HG03039 (cell line): ENCODE measurements around the gene SLC17A7.

Experiments used
- ATAC-seq: cut with Tn5 transposase; IDR thresholded peaks from one replicate; pipeline ENCODE4 v1.9.1; 2021; ENCODE audit warnings: mild to moderate bottlenecking, moderate library complexity; ENCODE audit not compliant: unreplicated experiment

SLC17A7 gene

DNA sequence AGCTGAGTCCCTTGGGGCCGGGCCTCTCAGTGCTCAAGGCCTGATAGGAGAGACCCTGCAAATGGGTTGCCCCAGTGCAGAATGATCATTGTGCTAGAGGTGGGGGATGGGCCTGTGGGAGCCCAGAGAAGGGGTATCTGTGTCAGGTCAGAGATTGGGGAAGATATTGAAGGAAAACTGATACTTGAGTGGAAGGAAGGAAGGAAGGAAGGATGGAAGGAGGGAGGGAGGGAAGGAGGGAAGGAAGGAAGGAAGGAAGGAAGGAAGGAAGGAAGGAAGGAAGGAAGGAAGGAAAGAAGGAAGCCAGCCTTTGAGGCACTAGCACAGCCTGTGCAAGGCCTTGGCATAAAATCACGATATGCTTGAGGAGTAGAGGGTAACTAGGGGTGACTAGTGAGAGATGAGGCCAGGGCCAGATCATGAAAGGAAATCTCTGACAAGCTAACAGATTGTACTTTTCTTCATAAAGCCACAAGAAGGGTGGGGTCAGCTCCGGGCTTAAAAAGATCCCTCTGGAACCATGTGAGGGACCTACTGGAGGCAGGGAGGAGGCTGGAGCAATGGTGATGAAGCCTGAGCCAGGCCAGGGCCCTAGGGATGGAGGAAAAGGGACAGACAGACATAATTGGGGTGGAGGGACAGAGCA lies 29.5 kb downstream of the SLC17A7 start:
- no peak for ATAC-seq

DNA sequence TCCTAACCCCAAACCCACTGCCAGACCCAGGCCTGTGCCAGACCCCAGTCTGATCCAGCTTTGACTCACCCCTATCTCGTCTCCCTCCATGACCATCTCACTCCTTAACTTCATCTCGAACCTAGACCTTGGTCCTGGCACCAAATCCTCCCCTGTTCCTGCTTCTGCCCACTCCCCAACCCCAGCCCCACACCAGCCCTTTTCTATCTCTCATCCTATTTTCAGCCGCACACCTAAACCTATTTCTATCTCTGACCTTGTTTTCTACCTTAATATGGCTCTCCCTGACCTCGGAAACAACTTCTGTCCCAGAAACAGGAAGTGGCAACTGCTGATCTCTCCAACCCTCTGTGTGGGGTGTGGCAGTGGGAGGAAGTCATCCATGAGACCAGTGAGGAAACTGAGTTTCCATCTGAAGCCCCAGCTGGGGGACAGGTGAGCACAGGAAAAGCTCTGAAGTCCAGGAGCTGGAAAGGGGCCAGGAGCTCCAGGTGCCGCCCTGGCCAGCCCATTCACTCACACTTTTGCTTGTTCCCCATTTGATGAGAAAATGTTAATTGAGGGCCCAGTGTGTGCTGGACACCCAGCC lies 31.8 kb downstream of the SLC17A7 start:
- no peak for ATAC-seq

DNA sequence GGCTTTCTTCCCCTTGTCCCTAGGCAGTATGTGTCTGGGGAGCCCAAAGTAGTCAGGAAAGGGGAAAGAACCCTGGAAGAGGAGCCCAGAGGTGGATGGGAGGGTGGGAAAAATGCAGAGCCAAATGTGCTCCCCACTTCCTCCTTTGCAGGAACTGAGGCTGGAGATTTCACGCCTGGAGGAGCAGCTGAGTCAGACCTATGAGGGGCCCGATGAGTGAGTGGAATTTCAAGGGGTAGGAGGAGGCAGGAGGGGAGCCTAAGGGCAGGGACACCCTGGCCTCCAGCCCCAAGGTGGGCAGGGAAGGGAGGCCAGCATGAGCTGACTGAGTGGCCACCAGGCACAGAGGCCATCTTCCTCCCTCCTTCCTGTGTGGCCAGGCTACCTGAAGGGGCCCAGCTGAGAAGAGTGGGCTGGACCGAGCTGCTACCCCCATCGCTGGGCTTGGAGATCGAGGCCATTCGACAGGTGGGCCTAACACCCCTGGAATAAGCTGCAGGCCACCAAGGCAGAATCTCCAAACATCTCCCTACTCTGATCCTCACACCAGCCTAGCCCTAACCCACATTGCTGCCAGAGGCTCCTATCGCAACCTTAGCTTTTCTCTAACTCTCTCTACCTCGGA lies 32.4 kb downstream of the SLC17A7 start:
- no peak for ATAC-seq

DNA sequence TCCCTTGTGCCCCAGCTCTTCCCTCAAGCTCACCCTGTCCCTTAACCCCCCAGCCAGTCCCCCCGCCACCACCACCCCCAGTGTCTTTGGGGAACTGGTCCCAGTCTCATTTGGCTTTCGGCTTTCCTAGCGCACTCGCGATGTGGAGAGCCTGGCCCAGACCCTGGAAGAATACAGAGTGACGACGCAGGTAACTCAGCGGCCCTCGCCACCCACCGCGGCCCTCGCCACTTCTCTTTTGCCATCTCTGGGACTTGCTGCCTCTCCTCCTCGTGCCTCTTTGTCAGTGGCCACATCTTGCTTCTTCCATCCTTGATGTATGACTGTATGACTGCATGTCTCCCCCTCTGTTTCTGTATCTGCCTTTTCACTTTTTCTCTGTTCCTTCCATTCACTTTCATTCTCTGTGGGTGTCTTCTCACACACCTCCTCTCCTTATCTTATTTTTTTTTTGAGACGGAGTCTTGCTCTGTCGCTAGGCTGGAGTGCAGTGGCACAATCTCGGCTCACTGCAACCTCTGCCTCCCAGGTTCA lies 33.8 kb downstream of the SLC17A7 start:
- ATAC-seq = no peak

DNA sequence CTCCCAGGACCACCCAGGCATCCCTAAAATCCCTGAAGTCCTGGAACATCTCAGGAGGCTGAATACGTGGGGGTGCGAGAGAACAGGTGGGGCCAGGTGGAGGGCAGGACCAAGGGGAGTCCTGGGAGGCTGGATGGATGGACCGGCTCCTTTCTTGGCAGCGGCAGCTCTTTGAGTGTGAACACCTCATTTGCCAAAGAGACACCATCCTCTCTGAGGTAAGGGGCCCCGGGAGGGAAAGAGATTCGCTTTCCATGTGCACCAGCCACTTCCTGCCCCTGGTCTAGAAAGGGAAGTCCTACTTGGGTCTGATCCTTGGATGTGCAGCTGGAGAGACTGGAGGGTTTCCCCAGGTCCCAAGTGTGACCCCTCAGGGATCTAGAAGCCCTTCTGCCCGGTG lies 34.2 kb downstream of the SLC17A7 start:
- ATAC-seq = no peak

DNA sequence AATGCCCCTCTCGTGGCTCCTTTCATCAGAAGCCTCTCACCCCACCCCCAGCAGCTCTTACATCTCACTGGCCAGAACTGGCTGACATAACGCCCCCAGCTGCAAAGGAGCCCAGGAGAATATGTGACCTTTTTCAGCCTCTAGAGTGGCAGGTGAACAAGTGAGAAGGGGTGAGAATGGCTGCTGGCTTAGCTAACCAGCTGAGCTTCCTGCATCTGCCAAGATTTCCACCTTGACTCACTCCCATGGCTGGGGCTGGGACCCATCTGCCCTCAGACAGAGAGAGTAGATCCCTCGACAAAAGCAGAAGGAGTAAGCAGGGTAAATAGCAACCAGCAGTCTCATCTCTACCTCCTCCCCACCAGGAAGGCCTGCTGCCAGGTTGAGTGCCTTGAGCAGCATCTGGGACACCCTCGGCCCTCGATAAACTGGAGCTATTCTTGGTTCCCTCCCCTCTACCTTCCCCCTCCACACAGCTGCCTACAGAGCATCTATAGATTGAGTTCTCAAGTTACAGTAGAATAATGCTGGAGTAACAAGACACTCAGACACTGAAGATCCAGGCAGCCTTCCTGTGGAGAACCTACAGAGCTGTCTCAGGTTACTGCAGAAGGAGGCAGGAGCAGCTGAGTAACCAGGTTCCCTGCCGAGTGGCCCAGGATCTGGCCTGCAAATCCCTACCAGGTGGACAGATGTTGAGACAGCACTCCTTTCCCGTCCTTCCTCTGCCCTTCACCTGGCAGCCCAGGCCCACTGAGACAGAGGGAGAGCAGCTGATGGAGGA lies 37.7 kb downstream of the SLC17A7 start:
- ATAC-seq = no peak

DNA sequence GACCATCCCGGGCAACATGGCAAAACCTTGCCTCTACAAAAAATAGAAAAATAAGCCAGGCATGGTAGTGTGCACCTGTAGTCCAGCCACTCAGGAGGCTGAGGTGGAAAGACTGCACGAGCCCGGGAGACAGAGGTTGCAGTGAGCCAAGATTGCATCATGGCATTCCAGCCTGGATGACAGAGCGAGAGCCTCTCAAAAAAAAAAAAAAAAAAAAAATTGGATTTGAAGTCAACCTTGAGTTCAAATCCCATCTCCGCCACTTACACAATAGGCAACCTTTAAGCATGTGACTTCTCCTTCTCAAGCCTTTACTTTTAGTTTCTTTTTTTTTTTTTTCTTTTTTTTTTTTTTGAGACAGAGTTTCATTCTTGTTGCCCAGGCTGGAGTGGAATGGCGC lies 41.3 kb downstream of the SLC17A7 start:
- ATAC-seq = no peak

DNA sequence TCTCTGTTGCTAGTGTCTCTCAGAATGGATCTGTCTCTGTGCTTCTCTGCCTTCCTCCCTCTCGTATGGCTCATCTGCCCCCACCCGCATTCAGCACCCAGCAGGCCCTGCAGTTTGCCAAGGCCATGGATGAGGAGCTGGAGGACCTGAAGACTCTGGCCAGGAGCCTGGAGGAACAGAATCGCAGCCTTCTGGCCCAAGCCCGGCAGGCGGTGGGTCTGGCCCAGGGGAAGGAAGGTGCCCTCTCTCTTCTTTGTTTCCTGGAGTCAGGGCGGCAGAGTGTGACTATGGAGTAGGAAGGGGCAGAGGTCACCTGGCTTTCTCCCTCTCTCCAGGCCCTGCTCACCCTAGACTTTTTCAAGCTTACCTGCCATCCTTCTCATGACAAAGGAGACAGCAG lies 42.4 kb downstream of the SLC17A7 start:
- no peak for ATAC-seq

DNA sequence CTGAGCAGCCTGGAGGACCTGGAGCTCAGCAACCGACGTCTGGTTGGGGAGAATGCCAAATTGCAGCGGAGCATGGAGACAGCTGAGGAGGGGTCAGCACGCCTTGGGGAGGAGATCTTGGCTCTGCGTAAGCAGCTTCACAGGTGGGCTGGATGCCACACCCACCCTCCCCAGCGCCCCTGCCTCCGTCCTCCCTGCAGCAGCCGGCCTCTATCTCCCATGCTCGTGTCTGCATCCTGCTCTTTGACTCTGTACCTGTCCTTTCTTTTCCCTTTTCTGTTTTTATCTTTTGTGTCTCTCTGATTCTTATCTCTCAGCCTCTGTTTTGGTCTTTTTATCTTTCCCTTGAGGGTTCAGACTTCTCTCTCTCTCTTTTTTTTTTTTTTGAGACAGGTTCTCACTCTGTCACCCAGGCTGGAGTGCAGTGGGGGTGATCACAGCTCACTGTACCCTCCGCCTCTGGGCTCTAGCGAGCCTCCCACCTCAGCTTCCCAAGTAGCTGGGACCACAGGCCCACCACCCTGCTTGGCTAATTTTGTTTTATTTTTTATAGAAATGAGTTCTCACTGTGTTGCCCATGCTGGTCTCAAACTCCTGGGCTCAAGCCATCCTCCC lies 43.2 kb downstream of the SLC17A7 start:
- ATAC-seq = no peak

DNA sequence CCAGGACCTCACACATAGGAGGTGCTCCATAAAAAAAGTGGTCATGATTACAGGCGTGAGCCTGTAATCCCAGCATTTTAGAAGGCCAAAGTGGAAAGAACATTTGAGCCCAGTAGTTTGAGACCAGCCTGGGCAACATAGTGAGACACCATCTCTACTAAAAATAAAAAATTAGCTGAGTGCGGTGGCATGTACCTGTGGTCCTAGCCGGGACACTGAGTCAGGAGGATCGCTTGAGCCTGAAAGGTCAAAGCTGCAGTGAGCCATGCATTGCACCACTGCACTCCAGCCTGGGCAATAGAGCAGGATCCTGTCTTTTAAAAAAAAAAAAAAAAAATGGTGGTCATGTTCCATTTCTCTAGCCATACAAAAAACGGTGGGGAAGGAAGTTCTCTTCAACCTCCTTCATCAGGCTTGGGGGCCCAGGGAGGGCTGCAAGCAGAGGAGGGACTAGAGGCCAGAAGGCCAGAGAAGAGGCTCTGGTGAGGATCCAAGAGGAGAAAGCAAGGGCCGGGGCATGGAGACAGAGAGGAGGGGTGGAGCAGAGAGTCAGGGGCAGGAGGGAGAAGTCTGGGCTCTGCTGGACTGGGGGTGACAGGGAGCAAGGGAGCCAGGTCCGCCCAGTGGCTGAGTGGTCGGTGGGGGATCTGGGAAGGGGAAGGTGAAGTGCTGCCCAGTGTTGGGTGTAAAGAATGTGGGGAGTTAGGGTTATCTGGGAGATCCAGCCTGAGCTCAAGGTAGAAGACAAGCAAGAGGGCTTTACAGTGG lies 44.4 kb downstream of the SLC17A7 start:
- no peak for ATAC-seq

DNA sequence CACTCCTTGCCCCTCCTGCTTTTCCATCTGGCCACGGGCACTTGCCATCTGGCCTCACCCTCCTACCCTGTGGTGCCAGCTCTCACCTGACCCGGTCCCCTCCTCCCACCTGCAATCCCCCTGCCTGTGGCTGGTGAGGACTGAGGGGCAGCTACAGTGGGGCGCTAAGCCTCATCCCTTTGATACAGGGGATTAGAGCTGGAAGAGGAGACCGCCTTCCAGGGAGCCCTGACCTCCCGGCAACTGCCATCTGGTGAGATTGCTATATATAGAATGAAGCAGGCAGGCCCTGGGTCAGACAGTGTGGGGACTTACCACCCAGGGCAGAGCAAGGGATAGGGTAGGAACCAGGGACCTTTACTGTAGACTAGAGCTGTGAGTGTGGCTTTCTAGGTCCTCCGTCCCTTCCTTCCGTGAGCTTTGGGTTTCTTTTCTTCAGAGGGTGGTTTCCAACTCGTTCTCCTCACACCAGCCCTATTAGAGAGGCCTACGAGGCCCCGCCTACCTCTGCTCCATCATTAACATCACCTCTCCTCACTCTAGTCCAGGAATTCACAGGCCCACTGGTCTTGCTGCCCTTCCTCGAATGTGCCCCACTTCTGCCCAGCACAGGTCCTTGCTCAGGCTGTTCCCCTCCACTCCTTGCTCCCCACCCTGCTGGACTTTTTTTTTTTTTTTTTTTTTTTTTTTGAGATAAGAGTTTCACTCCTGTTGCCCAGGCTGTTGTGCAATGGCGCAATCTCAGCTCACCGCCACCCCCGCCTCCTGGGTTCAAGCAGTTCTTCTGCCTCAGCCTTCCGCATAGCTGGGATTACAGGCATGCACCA lies 45.5 kb downstream of the SLC17A7 start:
- no peak for ATAC-seq

DNA sequence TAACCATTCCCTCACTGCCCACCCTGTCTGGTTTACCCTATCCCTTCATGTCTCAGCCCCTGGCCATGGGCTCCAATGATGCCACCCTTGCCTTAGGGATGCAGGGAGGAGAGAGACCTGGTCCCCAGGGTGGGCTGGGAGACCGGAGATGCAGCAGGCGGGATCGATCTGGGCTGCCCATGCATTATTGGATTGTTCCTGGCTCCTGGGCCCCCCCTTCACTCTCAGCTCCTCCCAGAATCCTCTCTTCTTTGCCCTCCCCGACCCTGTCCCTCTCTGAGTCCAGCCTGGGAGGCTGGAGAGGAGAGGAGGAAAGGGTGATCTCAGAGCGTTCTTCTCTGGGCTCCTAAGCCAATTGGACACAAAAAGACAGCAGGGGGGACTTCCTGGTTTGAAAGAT lies 47.4 kb downstream of the SLC17A7 start:
- no peak for ATAC-seq

DNA sequence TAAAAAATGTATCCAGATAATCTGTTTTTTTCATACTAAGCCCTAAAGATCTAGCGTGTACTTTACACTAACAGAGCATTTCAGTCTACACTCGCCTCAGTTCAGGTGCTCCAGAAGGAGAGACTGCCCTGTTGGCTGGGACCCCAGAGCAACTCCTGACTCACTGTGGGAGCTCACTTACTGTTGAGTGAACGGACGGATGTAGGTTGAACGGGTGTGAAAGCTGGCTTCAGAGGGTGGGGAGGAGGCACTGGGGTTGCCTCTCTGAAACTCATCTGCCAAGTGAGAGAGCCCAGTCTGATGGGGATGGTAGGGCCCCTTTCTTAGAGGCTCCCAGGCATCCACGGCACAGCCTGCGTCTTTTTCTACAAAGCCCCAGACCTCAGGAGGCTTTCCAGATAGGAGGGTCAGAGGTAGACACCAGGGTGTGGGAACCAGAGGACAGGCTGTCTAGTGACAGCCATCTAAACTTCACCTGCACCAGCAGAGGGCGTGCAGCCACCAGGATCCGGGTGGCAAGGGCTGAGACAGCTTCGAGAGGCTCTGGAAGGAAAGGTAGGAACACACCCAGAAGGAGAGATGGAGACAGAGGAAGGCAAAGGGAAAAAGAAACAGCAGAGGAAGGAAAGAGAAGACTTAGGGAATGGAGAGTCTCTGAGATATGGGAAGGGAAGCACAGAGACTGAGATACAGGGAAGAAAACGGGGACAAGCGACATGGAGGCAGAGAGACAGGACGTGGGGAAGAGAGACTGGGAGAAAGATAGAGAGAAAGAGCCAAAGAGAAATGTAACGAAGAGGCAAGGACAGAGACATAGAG lies 49.5 kb downstream of the SLC17A7 start:
- ATAC-seq = no peak

DNA sequence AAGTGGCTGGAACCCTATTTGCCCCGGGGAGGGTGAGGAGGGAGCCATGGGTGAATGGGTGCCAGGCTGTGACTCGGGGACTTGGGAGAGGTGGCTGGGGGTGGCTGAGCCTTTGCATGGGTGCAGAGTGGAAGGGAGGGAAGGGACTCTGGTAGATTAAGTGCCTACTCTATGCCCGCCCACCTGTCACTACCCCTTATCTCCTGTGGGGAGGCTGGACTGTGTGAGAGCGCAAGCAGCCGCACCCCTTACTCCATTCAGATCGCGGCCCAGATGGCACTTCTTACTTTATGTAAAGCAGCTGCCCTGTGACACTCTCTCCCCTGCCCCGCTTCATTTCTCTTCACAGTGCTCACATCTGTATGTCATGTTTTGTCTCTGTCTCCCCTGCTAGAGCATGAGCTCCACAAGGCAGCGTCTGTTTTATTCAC lies 50.4 kb downstream of the SLC17A7 start:
- ATAC-seq = no peak

DNA sequence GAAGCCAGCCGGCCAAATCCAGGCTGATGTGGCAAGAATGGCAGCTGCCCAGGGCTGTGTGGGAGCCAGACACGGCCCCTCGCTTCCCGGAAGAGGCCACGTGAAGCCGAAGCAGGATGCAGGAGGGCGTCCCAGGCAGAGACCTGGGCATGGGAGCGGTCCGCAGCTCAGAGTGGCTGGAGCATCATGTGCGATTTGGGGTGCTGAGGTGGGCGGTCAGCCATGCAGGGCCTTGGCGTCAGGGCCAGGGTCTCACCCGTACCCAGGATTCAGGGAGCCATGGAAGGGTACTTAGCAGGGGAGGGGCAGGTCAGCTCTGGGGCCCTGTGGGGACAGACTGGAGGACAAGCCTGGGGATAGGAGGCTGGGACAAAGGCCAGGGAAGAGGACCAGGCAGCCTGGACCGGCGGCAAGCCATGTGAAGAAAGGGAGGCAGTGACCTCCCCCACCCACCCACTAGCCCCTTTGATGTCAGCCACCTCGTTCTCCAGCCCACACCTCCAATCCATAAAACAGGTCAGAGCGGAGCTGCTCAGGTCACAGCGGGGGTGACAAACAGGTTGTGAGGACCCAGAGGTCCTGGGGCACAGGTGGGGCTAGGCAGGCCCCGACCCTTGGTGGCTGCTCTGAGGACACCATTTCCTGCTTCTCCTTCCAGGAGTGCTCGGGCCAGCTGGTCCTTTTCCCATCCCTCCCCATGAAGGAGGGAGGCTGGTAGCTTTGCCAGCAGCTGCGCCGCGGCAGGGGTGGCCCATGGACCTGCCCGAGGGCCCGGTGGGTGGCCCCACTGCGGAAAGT lies 51.0 kb downstream of the SLC17A7 start:
- no peak for ATAC-seq

DNA sequence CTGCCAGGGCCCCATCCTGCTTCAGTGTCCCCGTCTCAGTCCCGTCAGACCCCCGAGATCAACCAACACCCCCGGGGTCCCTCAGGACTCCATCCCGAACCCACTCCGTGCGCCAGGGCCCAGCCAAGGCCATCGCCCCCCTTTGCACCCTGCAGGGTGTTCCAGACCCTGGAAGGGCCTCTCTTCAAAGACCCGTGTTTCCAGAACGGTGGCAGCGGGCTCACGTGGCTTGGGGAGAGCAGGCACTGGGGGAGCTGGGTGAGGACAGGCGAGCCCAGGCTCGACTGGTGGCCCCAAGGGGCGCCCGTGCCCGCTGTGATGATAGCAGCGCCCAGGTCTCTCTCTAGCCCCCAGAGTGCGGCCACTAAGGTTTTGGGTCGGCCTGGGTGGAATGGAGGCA lies 51.9 kb downstream of the SLC17A7 start:
- ATAC-seq = no peak

DNA sequence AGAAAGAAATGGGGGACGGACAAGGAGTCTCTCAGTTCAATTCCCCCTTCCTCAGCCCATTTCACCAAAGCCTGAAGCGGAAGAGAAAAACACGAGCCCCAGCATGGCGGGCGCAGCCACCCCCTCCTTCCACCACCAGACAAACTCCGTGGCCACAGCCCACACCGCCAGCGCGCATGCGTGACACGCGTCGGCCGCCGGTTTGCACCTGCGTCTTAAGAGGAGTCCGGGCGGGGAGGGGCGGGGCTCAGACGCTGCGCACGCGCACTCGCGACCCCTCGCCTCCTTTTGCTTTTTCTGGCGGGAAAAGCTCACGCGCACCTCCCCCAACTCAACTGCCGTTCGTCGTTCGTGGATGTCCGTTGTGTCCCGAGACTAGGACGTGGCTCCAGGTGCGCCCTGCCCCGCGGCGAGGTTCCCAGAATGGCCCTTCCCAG lies 53.4 kb downstream of the SLC17A7 start, which contains the start of gene KASH5:
Gene KASH5 (plus strand): TSS at position 314 of the 437 bp plus-strand sequence. CDS start 2,635 bp downstream, outside the sequence.
- ATAC-seq = no peak

DNA sequence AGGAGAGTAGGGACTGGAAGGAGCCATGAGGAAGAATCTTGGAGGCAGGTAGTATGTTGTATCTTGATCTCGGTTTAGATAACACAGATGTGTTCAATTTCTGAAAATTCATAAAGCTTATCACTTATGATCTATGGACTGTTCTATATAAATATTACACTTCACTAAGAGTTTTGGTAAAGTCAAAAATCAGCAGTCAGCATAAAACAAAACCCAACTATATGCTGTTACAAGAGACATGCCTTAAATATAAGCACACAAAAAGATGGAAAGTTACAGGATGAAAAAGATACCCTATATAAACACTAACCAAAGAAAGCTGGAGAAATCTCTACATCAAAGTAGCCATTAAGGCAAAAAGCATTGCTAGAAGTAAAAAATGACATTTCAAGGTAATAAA lies 57.7 kb downstream of the SLC17A7 start:
- no peak for ATAC-seq
